Peyer's patch (tissue), 4 donors: ENCODE results near the gene POM121. TPM values are rescaled to one million over a fixed set of nuclear protein-coding genes. Genes with fewer than 3 reads are reported as not detected.
"Not testable (repeated sequence)": the region's sequence is repeated elsewhere in the genome, so short reads cannot be mapped to it uniquely, and the experiment has no call there.

ENCODE experiments used
- DNase-seq, 3 donors: peaks; one replicate each; pipeline ENCODE4 v3.0.0-alpha.2; 2017 to 2019
- H3K27ac ChIP-seq, 4 donors: fragments of 200-600 bp; sonication (generic); one replicate each; pipeline ENCODE4 v1.5.1; 2016 to 2019
- H3K27me3 ChIP-seq, 2 donors: fragments of 200-600 bp; sonication (generic); one replicate each; pipeline ENCODE4 v1.5.1; 2019
- H3K36me3 ChIP-seq, 3 donors: fragments of 200-600 bp; sonication (generic); one replicate each; pipeline ENCODE4 v1.5.1; 2016 to 2019
- H3K4me1 ChIP-seq, 4 donors: fragments of 200-600 bp; sonication (generic); one replicate each; pipeline ENCODE4 v1.5.1; 2016 to 2019
- H3K4me3 ChIP-seq, 4 donors: fragments of 200-600 bp; sonication (generic); 1 replicate in 3 of 4; 2 replicates in 1 of 4; pipeline ENCODE4 v1.5.1; 2016 to 2019; ENCODE audit warnings: mild to moderate bottlenecking in 1 of 4
- H3K9me3 ChIP-seq, 4 donors: fragments of 200-600 bp; sonication (generic); one replicate each; pipeline ENCODE4 v1.5.1; 2016 to 2019; ENCODE audit warnings: mild to moderate bottlenecking in 1 of 4
- total RNA-seq, 4 donors: library from RNA; depleted of rRNA; stranded (reverse); fragments of >200 nt; gene quantifications; one replicate each; pipeline ENCODE4 v1.1.0, GENCODE V29; 2016

POM121 gene
- total RNA-seq, 4 donors from 2014 or later = 24.0 to 47.3 (median 37.1) TPM

DNA sequence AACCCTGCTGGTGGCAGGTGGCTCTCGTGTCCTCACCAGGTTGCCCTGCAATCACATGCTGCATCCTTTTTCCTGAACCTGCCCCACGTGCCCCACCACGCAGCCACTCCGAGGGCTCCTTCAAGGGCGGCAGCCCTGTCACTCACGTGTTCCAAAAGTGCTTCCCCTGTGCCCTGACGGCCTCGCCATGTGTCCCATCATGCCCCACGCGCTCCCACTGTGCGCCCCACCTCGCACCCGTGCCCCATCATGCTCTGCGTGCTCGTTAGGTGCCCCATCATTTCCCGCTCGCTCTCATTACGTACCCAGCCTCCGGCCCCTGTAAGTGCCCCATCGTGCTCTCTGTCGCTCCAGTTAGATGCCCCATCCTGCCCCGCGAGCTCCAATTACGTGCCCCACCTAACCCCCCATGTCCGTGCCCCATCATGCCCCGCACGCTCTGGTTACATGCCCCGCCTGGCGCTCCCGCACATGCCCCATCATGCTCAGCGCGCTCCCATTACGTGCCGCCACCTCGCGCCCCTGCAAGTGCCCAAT is 44.2 kb downstream of the POM121 start, which contains the start of gene TRIM74:
Gene TRIM74, minus strand, starts transcription at position 487 of the 537 bp plus-strand sequence. CDS start 3,309 bp downstream, outside the sequence.
- H3K27me3 ChIP-seq, H3K4me3 ChIP-seq, H3K9me3 ChIP-seq, H3K36me3 ChIP-seq, H3K4me1 ChIP-seq, H3K27ac ChIP-seq: not testable (repeated sequence)
- DNase-seq = peak in 1 of 3 donors; percentile 24

DNA sequence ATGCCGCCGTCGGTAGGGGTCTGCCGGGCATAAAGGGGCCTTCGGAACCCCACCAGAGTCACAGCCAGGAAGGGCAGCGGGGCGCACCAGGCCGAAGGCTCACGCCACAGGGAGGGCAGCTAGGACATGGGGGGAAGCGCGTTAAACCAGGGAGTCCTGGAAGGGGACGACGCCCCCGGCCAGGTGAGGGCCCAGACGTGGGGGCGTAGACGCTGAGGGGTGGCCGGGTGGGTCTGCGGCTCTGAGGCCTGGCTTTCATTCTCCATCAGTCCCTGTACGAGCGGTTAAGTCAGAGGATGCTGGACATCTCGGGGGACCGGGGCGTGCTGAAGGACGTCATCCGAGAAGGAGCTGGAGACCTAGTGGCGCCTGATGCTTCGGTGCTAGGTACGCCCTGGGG is 44.8 kb downstream of the POM121 start:
- not testable (repeated sequence) for H3K9me3 ChIP-seq

DNA sequence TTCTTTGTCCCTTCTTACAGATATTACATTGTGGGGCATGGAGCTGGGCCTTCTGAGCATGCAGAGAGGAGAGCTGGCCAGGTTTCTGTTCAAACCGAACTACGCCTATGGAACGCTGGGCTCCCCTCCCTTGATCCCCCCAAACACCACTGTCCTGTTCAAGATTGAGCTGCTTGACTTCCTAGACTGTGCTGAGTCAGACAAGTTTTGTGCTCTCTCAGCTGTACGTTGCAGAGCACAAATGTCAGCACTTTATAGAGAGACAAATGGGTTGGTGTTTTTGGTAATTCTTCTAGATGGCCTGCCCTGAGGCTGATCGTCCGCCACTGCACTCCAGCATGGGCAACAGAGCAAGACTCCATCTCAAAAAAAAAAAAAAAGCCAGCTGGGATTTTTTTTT is 46.6 kb downstream of the POM121 start:
- DNase-seq, H3K27me3 ChIP-seq, H3K27ac ChIP-seq, H3K4me3 ChIP-seq, H3K9me3 ChIP-seq, H3K36me3 ChIP-seq, H3K4me1 ChIP-seq: not testable (repeated sequence)

More for the DNA sequence above, 44.8 kb downstream of the POM121 start:
- not testable (repeated sequence) for H3K4me1 ChIP-seq, H3K4me3 ChIP-seq, H3K27ac ChIP-seq, H3K27me3 ChIP-seq, H3K36me3 ChIP-seq
- peak in 1 of 3 donors; percentile 6 for DNase-seq

DNA sequence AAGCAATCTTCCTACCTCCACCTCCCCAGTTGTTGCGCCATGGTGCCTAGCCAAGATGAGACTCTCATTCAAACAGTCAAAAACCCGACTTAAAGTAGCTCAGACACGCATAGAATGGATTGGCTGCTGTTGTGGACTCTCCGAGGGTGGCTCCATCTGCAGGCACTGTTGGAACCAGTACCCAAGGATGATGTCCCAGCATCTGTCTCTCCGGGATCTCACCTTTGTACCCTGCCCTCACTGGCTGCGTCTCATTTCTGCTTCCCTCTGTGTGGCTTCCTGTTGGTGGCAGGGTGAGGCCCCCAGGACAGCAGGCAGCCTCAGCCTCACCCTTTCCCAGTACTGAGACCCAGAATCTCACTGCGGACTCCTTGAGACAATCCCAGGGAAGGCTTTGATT is 49.9 kb downstream of the POM121 start:
- H3K27ac ChIP-seq, H3K4me3 ChIP-seq, H3K9me3 ChIP-seq, H3K27me3 ChIP-seq, H3K4me1 ChIP-seq, H3K36me3 ChIP-seq, DNase-seq: not testable (repeated sequence)

DNA sequence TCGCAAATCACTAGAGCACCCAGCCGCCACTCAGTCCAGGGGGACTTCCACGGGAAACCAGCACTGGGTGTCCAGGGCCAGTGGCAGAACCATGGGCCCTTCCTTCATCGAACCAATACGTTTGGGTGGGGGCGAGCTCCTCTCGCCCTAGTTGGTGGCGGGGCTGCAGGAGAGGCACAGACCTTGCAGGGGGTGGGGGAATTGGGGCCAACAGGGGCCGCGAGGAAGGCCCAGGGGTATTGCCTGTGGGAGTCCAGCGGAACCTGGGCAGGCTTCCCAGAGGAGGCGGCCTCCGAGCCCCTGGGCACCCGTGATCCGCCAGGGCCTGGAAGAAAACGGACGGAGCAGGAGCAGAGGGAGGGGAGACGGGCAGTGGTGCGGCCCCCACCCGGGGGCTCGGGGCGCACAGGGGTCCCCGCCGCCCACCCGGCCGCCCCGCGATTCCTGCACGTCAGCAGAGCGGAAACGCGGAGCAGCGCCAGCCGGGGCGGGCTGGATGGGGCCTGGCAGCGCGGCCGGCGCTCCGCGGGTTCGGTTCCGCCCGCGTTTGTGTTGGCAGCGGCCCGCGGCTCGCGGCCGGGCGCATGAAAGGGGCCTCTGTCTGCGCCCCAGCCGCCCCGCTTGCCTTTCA is 50.9 kb downstream of the POM121 start:
- peak in 2 of 3 donors; percentile 19 to 44 for DNase-seq
- H3K4me1 ChIP-seq, H3K9me3 ChIP-seq, H3K36me3 ChIP-seq, H3K4me3 ChIP-seq, H3K27me3 ChIP-seq, H3K27ac ChIP-seq: not testable (repeated sequence)

DNA sequence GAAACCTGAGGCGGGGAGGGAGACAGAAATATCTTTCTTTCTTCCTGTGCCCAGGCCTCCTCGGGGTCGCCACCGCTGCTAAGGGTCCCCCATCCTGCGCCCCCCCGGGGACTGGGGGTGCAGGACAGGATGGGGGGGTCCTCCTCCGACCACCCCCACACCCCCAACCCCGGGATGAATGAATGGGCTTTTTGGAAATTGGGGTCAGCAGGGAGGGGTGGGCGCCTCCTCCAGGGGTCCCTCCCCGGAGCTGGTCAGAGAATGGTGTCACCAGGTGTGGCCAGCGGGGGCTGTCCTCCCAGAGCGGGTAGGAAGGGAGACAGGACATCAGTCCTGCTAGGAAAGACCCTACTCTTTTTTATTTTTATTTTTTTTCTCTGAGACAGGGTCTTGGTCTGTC is 51.5 kb downstream of the POM121 start:
- H3K9me3 ChIP-seq, H3K36me3 ChIP-seq: not testable (repeated sequence)
- DNase-seq = peak in 1 of 3 donors; percentile 8

DNA sequence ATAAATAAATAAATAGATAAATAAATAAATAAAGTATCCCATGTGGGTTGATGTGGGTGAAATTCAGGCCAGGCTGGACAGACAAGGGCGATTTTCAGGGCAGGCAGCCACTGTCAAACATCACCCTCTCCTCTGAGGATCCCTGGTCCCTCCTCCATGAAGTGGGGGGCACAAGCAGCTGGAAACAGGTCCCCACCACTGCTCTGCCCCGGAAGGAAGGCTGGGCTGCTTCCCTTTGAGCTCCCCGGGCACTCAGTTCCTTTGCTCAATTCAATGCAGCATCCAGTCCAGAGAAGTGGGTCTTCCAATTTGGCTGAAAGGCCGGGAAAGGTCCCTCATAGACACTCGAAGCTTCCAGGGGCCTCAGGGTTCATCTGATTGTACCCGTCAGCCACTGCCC is 55.5 kb downstream of the POM121 start:
- H3K4me3 ChIP-seq, H3K36me3 ChIP-seq, H3K27ac ChIP-seq, H3K4me1 ChIP-seq, H3K9me3 ChIP-seq, H3K27me3 ChIP-seq: not testable (repeated sequence)
- peak in 1 of 3 donors; percentile 27 for DNase-seq

More for the DNA sequence above, 51.5 kb downstream of the POM121 start:
- H3K27ac ChIP-seq, H3K27me3 ChIP-seq, H3K4me1 ChIP-seq, H3K4me3 ChIP-seq: not testable (repeated sequence)

DNA sequence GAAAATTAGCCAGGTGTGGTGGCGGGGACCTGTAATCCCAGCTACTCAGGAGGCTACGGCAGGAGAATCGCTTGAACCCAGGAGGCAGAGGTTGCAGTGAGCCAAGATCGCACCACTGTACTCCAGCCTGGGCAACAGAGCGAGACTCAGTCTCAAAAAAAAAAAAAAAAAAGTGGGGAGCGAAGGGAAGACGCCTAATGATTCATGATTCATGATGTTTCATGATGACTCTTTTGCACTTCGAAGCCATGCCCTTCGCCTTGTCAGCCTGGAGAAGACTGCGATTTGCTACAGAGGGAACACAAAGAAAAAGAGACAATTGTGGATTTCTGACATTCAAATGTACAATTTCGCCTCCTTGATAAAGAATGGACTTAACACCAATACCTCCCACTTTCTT is 57.2 kb downstream of the POM121 start:
- DNase-seq, H3K27me3 ChIP-seq, H3K36me3 ChIP-seq, H3K27ac ChIP-seq, H3K4me1 ChIP-seq, H3K9me3 ChIP-seq, H3K4me3 ChIP-seq: not testable (repeated sequence)

DNA sequence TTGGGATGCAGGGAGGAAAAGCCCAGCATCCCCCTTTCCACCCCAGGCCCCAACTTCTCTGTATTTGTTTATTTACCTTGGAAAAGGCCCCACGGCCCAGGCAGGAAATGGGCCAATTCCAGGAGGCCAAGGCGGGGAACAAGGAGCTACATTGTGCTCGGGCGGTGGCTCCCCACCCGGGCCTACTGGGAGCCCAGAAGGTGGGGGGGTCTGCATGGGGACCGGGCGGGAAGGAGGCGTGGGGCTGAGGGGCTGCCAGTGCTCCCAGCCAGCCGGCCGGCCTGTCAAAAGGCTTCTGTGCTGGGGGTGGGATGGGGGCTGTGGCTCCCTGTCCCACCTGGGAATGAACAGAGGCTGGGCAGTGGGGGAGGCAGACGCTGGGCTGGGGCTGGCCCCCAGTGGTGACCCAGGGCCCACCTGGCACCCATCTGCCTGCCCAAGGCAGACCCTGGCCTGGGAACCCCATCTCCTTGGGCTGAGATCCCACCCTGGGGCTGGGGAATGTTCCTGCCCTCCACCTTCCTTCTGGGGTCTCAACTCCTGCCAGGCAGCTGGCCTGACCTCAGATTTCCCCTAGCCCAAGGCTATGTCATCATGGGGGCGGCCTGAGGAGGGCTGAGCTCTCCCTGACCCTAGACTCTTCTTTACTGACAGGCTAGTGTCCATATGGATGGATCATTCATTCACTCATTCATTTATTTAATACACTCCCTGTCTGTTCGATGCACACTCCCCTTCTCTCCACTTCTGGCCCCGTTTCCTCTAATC is 65.4 kb downstream of the POM121 start:
- H3K9me3 ChIP-seq, H3K27ac ChIP-seq, DNase-seq, H3K4me1 ChIP-seq, H3K27me3 ChIP-seq, H3K36me3 ChIP-seq, H3K4me3 ChIP-seq: not testable (repeated sequence)

DNA sequence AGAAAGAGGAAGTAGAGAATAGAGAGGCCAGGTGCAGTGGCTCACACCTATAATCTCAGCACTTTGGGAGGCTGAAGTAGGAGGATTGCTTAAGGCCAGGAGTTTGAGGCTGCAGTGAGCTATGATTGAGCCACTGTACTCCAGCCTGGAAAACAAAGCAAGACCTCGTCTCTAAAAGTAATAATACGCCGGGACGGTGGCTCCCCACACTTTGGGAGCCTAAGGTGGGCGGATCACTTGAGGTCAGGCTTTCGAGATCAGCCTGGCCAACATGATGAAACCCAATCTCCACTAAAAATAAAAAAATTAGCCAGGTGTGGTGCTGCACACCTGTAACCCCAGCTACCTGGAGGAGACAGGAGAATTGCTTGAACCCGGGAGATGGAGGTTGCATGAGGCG is 70.6 kb downstream of the POM121 start:
- not testable (repeated sequence) for H3K36me3 ChIP-seq, H3K4me3 ChIP-seq, H3K9me3 ChIP-seq, H3K4me1 ChIP-seq, DNase-seq, H3K27ac ChIP-seq, H3K27me3 ChIP-seq

DNA sequence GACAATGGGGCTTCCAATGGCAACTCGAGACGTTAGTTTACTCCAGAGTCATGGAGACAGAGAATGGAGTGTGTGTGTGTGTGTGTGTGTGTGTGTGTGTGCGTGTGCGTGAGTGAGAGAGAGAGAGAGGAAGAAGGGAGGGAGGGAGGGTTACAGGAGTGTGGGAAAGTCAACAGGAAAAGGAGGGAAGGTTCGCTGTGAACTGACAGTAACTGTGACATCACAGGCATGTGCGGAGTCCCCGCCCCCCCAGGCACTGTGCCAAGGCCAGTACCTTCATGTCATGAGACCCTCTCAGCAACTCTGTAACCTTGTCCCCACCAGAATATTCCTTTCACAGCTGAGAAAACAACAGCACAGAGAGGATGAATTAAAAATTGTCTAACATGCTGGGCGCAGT is 72.6 kb downstream of the POM121 start:
- not testable (repeated sequence) for H3K4me3 ChIP-seq, H3K9me3 ChIP-seq, H3K36me3 ChIP-seq, H3K27ac ChIP-seq, H3K27me3 ChIP-seq, DNase-seq, H3K4me1 ChIP-seq

DNA sequence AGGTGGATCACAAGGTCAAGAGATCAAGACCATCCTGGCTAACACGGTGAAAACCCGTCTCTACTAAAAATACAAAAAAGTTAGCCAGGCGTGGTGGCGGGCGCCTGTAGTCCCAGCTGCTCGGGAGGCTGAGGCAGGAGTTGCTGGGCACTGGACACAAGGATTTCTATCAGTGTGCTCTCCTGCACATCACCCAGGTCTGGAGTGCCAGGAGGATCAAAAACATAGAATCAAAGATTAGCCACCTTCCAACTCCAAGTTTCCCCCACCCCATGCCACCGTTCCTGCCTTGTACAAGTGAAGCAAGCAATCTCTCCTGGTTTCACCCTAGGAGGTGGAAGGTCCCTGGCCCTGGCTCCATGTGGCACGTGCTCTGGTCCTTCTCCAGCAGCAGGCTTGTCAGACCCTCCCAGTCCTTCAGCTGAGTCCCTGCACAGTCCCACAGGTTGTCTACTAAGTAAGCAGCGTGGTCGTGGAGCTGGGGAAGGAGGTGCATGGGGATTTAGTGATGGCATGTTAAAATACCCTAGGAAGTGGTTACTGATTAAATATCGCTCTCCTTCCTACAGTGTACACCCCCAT is 73.1 kb downstream of the POM121 start:
- not testable (repeated sequence) for H3K9me3 ChIP-seq, H3K27me3 ChIP-seq, H3K36me3 ChIP-seq, DNase-seq, H3K27ac ChIP-seq, H3K4me3 ChIP-seq, H3K4me1 ChIP-seq
